Activated T-helper 17 cell treated with anti-CD3 and anti-CD28 coated beads, Interleukin-2, amount 50 U/mL, for 72 hours (primary cell): ENCODE results near the gene ANKDD1A. TPM values are rescaled to one million over a fixed set of nuclear protein-coding genes. Genes with fewer than 3 reads are reported as not detected.

Source experiments
- ATAC-seq: fragments of 150-1000 bp; cut with Tn5 transposase; replicated peaks from 2 replicates; pipeline ENCODE4 v1.10.0; 2021; ENCODE audit warnings: mild to moderate bottlenecking, moderate library complexity
- H3K27ac Mint-ChIP-seq: one replicate; pipeline ENCODE4 v1.8.0; 2022; ENCODE audit warnings: mixed read lengths
- H3K27me3 Mint-ChIP-seq: one replicate; pipeline ENCODE4 v1.8.0; 2022; ENCODE audit warnings: mixed read lengths
- H3K36me3 Mint-ChIP-seq: one replicate; pipeline ENCODE4 v1.8.0; 2022; ENCODE audit warnings: low read depth, mild to moderate bottlenecking, mixed read lengths
- H3K4me1 Mint-ChIP-seq: one replicate; pipeline ENCODE4 v1.8.0; 2022; ENCODE audit warnings: mixed read lengths
- H3K4me3 Mint-ChIP-seq: one replicate; pipeline ENCODE4 v1.8.0; 2022; ENCODE audit warnings: mild to moderate bottlenecking, mixed read lengths
- H3K9me3 Mint-ChIP-seq: one replicate; pipeline ENCODE4 v1.8.0; 2022; ENCODE audit warnings: mixed read lengths
- total RNA-seq, 2 donors: library from RNA; stranded (reverse); gene quantifications; one replicate each; pipeline ENCODE4 v1.2.3, GENCODE V29; 2022

The ANKDD1A gene
- total RNA-seq, 2 donors from 2014 or later: 4.3 to 10.1 TPM

- H3K27me3 Mint-ChIP-seq: no peaks in the 10 kb centered on the region
- peaks cover 5% of the 10 kb centered on the region for H3K9me3 Mint-ChIP-seq
- no peak for ATAC-seq
- H3K4me1 Mint-ChIP-seq: peaks cover 26% of the 10 kb centered on the region
- H3K27ac Mint-ChIP-seq: no peak overlapping the region
- H3K4me3 Mint-ChIP-seq: peak overlapping the region; percentile 31
- H3K36me3 Mint-ChIP-seq: no peaks in the 10 kb centered on the region
Observed at GRCh38 chr15:64904189-64904588, 7.5 kb upstream of the ANKDD1A start.

DNA sequence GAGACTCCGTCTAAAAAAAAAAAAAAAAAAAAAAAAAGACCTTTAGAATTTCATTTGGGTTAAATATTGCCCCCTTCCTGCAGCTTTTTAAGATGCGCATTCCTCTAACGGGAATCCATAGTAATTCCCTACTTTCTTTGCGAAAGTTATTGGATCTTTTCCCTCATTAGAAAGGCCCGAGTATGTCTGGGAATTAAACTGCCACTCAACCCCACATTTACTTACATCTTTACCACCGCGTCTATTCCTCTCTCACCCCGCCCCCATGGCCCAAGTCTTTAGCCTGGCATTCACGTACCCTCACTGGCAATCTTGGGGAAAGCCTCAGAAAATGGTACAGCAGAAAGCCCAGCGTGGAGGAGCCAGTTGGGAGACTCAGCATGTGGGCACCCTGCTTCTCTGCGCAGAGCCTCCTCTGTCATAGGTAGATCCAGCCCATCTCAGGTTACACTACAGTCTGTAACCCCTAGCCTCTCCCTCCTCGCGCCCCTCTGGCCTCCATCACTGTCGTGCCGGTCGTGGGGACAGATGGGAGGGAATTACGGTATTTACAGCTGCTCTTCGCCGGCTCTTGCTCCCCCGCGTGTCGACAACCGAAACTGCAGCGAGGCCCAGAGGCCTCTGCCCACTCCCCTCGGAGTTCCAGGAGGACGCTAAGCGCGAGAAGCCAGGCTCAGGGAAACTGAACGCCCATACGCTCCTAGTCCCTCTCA, 6.4 kb upstream of the ANKDD1A start:
- H3K4me1 Mint-ChIP-seq: peaks cover 26% of the 10 kb centered on the region
- H3K9me3 Mint-ChIP-seq: peaks cover 5% of the 10 kb centered on the region
- no peaks in the 10 kb centered on the region for H3K36me3 Mint-ChIP-seq
- ATAC-seq: peak; percentile 78
- H3K4me3 Mint-ChIP-seq: peak overlapping the region; percentile 79
- peak overlapping the region; percentile 76 for H3K27ac Mint-ChIP-seq
- no peaks in the 10 kb centered on the region for H3K27me3 Mint-ChIP-seq

DNA sequence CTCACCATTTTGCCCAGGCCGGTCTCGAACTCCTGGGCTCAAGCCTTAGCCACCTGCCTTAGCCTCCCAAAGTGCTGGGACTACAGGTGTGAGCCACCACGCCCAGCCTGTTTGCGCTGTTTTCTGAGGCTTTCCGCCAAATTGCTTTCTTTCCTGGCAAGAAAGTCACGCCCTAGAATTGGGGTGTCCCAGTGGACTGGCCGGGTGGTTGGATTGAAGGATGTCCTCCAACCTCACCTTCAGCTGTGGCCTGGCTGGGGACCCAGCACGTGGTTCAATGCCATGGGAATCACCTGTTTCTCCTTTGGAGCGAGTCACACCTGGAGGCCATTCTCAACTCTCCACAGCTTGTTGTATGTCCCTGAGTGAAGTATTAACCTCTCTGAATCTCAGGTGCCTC, 5.8 kb upstream of the ANKDD1A start:
- Mint-ChIP-seq H3K27ac (peak overlapping the region; percentile 76), H3K36me3 (no peaks in the 10 kb centered on the region), H3K27me3 (peaks cover under 1% of the 10 kb centered on the region), H3K4me1 (peaks cover 26% of the 10 kb centered on the region), H3K9me3 (peaks cover 2% of the 10 kb centered on the region), H3K4me3 (peak overlapping the region; percentile 79)
- ATAC-seq: no peak

DNA sequence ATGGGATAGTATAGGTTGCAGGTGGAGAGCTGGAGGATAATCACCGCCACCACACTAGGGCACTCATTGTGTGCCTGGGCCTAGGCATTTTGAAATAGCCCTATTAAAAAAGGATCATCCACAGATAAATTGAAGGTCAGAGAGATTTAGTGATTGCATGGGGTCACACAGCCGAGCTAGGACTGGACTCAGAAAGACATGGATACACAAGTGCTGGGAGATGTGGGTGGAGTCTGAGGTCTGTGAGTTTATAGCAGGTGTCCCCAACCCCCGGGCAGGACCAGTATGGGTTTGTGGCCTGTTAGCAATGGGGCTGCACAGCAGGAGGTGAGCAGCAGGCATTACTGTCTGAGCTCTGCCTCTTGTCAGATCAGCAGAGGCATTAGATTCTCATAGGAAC, 5.3 kb upstream of the ANKDD1A start:
- Mint-ChIP-seq H3K9me3 (no peaks in the 10 kb centered on the region), H3K4me1 (peaks cover 31% of the 10 kb centered on the region), H3K4me3 (no peak overlapping the region), H3K36me3 (no peaks in the 10 kb centered on the region), H3K27me3 (peaks cover 5% of the 10 kb centered on the region), H3K27ac (no peak overlapping the region)
- no peak for ATAC-seq

DNA sequence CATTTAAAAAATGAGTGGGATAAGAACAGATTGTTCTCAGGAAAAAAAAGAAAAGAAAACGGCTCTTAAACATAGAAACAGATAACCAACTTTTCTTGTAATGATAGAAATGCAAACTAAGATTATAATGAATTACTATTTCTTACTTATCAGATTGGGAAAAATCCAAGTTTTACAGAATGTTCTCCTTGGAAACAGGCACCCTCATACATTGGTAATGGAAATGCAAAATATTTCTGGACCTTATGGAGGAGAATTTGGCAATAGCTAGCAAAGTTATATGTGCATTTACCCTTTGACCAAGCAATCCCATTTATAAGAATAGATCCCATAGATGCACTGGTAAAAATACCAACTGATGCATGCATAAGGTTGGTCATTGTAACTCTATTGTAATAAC, 3.7 kb upstream of the ANKDD1A start:
- H3K4me1 Mint-ChIP-seq: peaks cover 24% of the 10 kb centered on the region
- no peak overlapping the region for H3K4me3 Mint-ChIP-seq
- no peak for ATAC-seq
- no peaks in the 10 kb centered on the region for H3K9me3 Mint-ChIP-seq
- H3K27ac Mint-ChIP-seq: no peak overlapping the region
- no peaks in the 10 kb centered on the region for H3K36me3 Mint-ChIP-seq
- H3K27me3 Mint-ChIP-seq: peaks cover 5% of the 10 kb centered on the region

DNA sequence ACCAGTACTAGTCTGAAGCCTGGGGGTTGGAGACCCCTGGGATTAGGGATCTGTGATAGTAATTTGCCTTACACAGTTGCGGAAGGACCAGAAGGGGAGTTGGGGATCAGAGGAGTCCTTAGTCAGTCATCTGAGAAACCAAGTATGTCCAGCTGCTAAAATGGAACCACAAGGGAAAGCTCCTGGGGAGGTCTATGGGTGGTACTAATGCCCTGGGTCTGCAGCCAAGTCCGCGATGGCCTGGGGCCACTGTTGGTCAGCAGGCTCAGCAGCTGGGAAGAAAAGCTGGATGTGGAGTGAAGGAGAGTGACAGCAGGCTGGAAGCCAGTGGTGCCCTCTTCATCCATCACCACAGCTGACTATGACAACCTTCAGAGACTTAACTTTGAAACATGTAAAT, 2.2 kb upstream of the ANKDD1A start:
- Mint-ChIP-seq H3K27me3 (peaks cover 5% of the 10 kb centered on the region), H3K27ac (no peak overlapping the region), H3K36me3 (no peaks in the 10 kb centered on the region), H3K4me3 (no peak overlapping the region), H3K9me3 (no peaks in the 10 kb centered on the region), H3K4me1 (peaks cover 12% of the 10 kb centered on the region)
- no peak for ATAC-seq

GRCh38 chr15:64912379-64913325, 950 bp downstream of the ANKDD1A start:
- H3K4me3 Mint-ChIP-seq: peak overlapping the region; percentile 39
- H3K9me3 Mint-ChIP-seq: no peaks in the 10 kb centered on the region
- no peak overlapping the region for H3K27ac Mint-ChIP-seq
- no peaks in the 10 kb centered on the region for H3K36me3 Mint-ChIP-seq
- no peak for ATAC-seq
- H3K27me3 Mint-ChIP-seq: peaks cover 5% of the 10 kb centered on the region
- H3K4me1 Mint-ChIP-seq: peaks cover 6% of the 10 kb centered on the region

DNA sequence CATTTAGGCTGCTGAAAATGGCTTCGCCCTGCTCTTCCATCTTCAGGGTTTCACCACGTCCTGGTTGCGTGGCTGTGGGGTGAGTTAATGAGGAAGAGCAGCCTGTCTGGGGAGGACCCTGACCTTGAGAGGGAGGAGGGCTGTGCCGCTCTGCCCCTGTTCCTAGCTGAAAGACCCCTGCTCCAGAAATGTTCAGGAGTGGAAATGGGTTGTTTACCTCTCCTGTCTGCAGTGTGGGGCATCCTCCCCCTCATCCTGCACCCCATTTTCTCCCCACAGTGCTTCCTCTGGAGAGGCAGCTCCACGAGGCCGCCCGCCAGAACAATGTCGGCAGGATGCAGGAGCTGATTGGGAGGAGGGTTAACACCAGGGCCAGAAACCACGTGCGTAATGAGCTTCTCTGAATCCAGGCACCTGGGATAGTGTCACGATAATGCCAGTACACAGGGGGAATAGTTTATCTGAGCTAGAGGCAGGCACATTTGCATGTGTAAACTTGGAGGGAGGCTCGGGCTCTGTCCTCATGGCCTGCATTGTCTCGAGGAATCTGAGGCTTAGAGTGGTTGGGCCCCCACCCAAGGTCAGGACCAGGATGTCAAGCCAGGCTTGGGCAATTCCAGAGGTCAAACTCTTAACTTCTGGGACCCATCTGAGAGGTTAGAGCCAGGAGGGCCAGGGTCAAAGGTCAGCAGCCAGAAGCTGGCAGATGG, 4.0 kb downstream of the ANKDD1A start:
- Mint-ChIP-seq H3K4me3 (no peak overlapping the region), H3K36me3 (no peaks in the 10 kb centered on the region), H3K4me1 (peaks cover 6% of the 10 kb centered on the region), H3K27ac (no peak overlapping the region), H3K9me3 (no peaks in the 10 kb centered on the region), H3K27me3 (peaks cover 5% of the 10 kb centered on the region)
- no peak for ATAC-seq

DNA sequence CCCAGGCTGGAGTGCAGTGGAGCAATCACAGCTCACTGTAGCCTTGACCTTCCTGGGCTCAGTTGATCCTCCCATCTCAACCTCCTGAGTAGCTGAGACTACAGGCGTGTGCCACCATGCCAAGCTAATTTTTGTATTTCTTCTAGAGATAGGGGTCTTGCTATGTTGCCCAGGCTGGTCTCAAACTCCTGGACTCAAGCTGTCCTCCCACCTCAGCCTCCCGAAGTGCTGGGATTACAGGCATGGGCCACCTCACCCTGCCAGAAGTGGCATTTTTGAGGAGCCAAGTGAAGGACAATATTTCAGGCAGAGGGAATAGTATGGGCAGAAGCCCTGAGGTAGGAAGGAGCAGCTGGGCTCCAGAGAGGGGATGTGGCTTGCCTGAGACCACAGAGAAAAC, 4.7 kb downstream of the ANKDD1A start:
- Mint-ChIP-seq H3K36me3 (no peaks in the 10 kb centered on the region), H3K27ac (peak overlapping the region; percentile 56), H3K4me1 (peaks cover 1% of the 10 kb centered on the region), H3K4me3 (no peak overlapping the region), H3K9me3 (no peaks in the 10 kb centered on the region), H3K27me3 (peaks cover under 1% of the 10 kb centered on the region)
- ATAC-seq: no peak

DNA sequence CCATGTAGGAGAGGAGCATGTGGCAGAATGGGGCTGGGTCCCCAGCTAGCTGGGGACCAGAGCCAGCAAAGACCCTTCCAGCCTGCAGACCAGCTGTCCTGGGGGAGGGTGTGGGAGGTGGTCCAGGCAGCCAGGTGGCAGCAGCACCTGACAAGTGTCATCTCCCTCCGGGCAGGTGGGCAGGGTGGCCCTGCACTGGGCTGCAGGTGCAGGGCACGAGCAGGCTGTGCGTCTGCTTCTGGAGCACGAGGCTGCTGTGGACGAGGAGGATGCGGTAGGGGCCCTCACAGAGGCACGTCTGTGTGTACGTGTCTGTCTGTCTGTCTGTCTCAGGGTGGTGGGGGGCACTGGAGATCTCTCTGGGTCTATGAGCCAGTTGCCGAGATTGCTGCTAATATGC, 5.5 kb downstream of the ANKDD1A start:
- Mint-ChIP-seq H3K27me3 (no peaks in the 10 kb centered on the region), H3K27ac (peak overlapping the region; percentile 56)

DNA sequence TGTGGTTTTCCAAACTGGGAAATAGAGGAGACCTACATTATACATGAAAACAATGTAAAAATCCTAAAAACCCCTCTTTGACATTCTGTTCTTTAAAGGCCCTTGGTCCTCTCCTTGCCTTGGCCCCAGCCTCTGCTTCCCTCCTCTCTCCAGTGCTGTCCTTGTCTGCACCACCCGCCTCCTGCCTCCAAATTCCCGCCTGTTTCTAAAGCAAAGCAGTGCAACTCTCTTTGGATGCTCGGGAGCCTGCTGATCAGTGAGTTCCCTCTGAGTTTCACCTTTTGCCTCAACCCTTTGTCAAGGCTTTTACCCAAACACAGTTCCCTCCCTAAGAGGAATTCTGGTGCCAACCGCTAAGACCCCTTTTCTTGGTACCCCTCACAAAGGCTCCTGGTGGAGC, 8.0 kb downstream of the ANKDD1A start:
- ATAC-seq: no peak
- no peaks in the 10 kb centered on the region for H3K36me3 Mint-ChIP-seq
- H3K27me3 Mint-ChIP-seq: no peaks in the 10 kb centered on the region
- no peak overlapping the region for H3K27ac Mint-ChIP-seq
- H3K9me3 Mint-ChIP-seq: no peaks in the 10 kb centered on the region
- H3K4me3 Mint-ChIP-seq: no peak overlapping the region
- no peaks in the 10 kb centered on the region for H3K4me1 Mint-ChIP-seq

More for the DNA sequence above, 5.5 kb downstream of the ANKDD1A start:
- Mint-ChIP-seq H3K36me3 (no peaks in the 10 kb centered on the region), H3K4me3 (no peak overlapping the region), H3K9me3 (no peaks in the 10 kb centered on the region), H3K4me1 (no peaks in the 10 kb centered on the region)
- ATAC-seq: no peak

DNA sequence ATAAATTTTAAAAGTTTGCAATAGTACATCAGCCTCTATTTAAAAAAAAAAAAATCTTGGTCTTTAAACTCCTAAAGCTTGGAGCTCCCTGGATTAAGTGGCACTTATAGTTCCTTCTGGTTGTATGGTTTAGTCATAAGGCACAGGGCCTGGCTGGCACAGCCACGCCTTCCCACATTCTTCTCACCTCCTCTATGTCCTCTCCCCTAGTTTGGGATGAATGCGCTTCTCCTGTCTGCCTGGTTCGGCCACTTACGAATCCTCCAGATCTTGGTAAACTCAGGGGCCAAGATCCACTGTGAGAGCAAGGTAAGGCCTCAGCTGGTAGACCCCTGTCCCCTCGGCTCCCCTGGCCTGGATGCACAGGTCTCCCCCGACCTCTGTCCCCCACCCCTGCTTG, 10.0 kb downstream of the ANKDD1A start:
- H3K27ac Mint-ChIP-seq: no peak overlapping the region
- no peak overlapping the region for H3K4me3 Mint-ChIP-seq
- H3K36me3 Mint-ChIP-seq: no peaks in the 10 kb centered on the region
- H3K4me1 Mint-ChIP-seq: no peaks in the 10 kb centered on the region
- no peak for ATAC-seq
- H3K27me3 Mint-ChIP-seq: no peaks in the 10 kb centered on the region
- no peaks in the 10 kb centered on the region for H3K9me3 Mint-ChIP-seq

DNA sequence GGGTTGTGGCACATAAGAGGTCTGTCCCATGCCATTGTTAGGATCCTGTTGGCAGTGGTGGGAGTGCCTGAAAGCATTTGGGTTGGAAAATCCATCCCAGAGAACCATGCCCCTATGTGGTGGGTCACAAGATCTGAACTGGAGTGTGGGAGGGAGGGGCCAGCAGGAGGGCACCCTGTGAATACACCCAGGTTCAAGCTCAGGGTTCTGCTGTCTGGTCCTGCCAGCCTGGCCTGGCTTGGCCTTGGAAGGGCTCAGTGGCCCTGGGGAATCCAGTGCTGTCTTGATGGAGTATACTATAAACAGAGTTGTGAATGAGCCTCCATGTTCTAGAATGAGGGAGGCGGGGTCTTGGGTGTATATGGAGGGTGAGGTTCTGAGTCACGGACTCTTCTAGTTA, 11.8 kb downstream of the ANKDD1A start:
- H3K4me3 Mint-ChIP-seq: no peak overlapping the region
- ATAC-seq: no peak
- H3K9me3 Mint-ChIP-seq: no peaks in the 10 kb centered on the region
- no peaks in the 10 kb centered on the region for H3K4me1 Mint-ChIP-seq
- no peaks in the 10 kb centered on the region for H3K36me3 Mint-ChIP-seq
- H3K27me3 Mint-ChIP-seq: no peaks in the 10 kb centered on the region
- no peak overlapping the region for H3K27ac Mint-ChIP-seq
